PC-9 (cell line): Measurements from ENCODE around the gene JAG2. TPM values are rescaled to one million over a fixed set of nuclear protein-coding genes. Genes with fewer than 3 reads are reported as not detected.

Experiments
- Bru-seq: library from RNA; stranded (reverse); fragments of 400-500 nt; gene quantifications from one replicate; lab custom pipeline; 2021; lab: Mats Ljungman, UMichigan
- BruChase-seq, 2 experiments: library from RNA; stranded (reverse); fragments of 400-500 nt; gene quantifications; one replicate each; lab custom pipeline; 2021; lab: Mats Ljungman, UMichigan
- BruUV-seq: library from RNA; stranded (reverse); fragments of 400-500 nt; replicated peaks from 2 replicates; lab custom pipeline; 2021; lab: Mats Ljungman, UMichigan
- CTCF ChIA-PET: fragments of 300-600 bp; sonication (Branson Sonifier 250); formaldehyde crosslinking; loops from one replicate; lab custom pipeline; 2022; ENCODE audit warnings: antibody characterized with exemption; lab: Charles Lee
- POLR2A ChIA-PET: fragments of 300-600 bp; sonication (Branson Sonifier 250); formaldehyde crosslinking; loops from one replicate; lab custom pipeline; 2022; ENCODE audit warnings: antibody characterized with exemption; ENCODE audit not compliant: unreplicated experiment; lab: Charles Lee
- DNase-seq, 2 experiments: peaks; one replicate each; pipeline versions ENCODE4 v3.0.0 to v3.0.0-alpha.2; 2015 to 2022; ENCODE audit warnings: mixed read lengths in 1 of 2
- H2AFZ ChIP-seq: fragments of 200-600 bp; sonication (generic); 2 replicates; pipeline ENCODE4 v1.8.1; 2017; ENCODE audit warnings: antibody characterized with exemption
- H3F3A ChIP-seq: fragments of 200-600 bp; sonication (generic); 2 replicates; pipeline ENCODE4 v1.8.1; 2017; ENCODE audit warnings: antibody characterized with exemption, mild to moderate bottlenecking, low read depth; ENCODE audit not compliant: insufficient read depth
- H3K27ac ChIP-seq: fragments of 200-600 bp; sonication (generic); 2 replicates; pipeline ENCODE4 v1.6.1; 2016; ENCODE audit warnings: mixed run types
- H3K27me3 ChIP-seq: fragments of 200-600 bp; sonication (generic); 2 replicates; pipeline ENCODE4 v1.6.1; 2016; ENCODE audit warnings: low read depth, mixed run types; ENCODE audit not compliant: insufficient read depth
- H3K36me3 ChIP-seq: fragments of 200-600 bp; sonication (generic); 2 replicates; pipeline ENCODE4 v1.6.1; 2016; ENCODE audit warnings: low read depth, mixed run types
- H3K4me1 ChIP-seq: fragments of 200-600 bp; sonication (generic); replicated peaks from 2 replicates; pipeline ENCODE4 v1.6.1; 2016; ENCODE audit warnings: mixed run types; ENCODE audit not compliant: insufficient read depth
- H3K4me2 ChIP-seq: fragments of 200-600 bp; sonication (generic); 2 replicates; pipeline ENCODE4 v1.6.1; 2017; ENCODE audit warnings: mixed run types
- H3K4me3 ChIP-seq: fragments of 200-600 bp; sonication (generic); 2 replicates; pipeline ENCODE4 v1.6.1; 2016; ENCODE audit warnings: mixed run types
- H3K79me2 ChIP-seq: fragments of 200-600 bp; sonication (generic); 2 replicates; pipeline ENCODE4 v1.6.1; 2017; ENCODE audit warnings: low read depth, mixed run types
- H3K9me2 ChIP-seq: fragments of 200-600 bp; sonication (generic); 2 replicates; pipeline ENCODE4 v1.8.1; 2017; ENCODE audit warnings: mild to moderate bottlenecking; ENCODE audit not compliant: insufficient read depth
- H3K9me3 ChIP-seq: fragments of 200-600 bp; sonication (generic); 2 replicates; pipeline ENCODE4 v1.8.1; 2016; ENCODE audit warnings: low read depth; ENCODE audit not compliant: insufficient read depth
- H4K20me1 ChIP-seq: fragments of 200-600 bp; sonication (generic); 2 replicates; pipeline ENCODE4 v1.8.1; 2017; ENCODE audit not compliant: insufficient read depth
- EZH2 ChIP-seq: fragments of 200-600 bp; sonication (generic); IDR thresholded peaks from 2 replicates; pipeline ENCODE4 v1.8.0; 2017; ENCODE audit warnings: antibody characterized with exemption, low read depth
- intact Hi-C: fragments of 100-400 bp; cut with micrococcal nuclease; formaldehyde crosslinking; loops from one replicate; pipeline ENCODE4 v1.10.0; 2022; ENCODE audit not compliant: unreplicated experiment
- long read RNA-seq: library from polyadenylated mRNA; stranded (forward); transcript quantifications from one replicate; pipeline ENCODE4 v2.0.0, GENCODE V29; 2022
- total RNA-seq: library from RNA; stranded (reverse); gene quantifications from 2 replicates; pipeline ENCODE4 v1.2.3, GENCODE V29; 2021
- TF ChIP-seq, protein P1 (sequence below): fragments of 200-600 bp; sonication (generic); conservative IDR thresholded peaks from 2 replicates; pipeline ENCODE4 v1.6.1; 2017; ENCODE audit warnings: mixed run types, antibody characterized with exemption, mild to moderate bottlenecking, moderate library complexity

JAG2 gene
- 17.8 and 20.5 TPM in 2 replicates for total RNA-seq
- percentile 34 among the genes with signal in this experiment for Bru-seq, nascent RNA
- percentile 51 among the genes with signal in this experiment for BruChase-seq, experiment 1, labeled RNA remaining after a 2-hour chase
- BruChase-seq, experiment 2, labeled RNA remaining after a 6-hour chase = percentile 66 among the genes with signal in this experiment
- long read RNA-seq, partial matches to known transcripts = 3 of 8 reads
- long read RNA-seq, other reads (novel, unspliced or antisense) = 5 of 8 reads

DNA sequence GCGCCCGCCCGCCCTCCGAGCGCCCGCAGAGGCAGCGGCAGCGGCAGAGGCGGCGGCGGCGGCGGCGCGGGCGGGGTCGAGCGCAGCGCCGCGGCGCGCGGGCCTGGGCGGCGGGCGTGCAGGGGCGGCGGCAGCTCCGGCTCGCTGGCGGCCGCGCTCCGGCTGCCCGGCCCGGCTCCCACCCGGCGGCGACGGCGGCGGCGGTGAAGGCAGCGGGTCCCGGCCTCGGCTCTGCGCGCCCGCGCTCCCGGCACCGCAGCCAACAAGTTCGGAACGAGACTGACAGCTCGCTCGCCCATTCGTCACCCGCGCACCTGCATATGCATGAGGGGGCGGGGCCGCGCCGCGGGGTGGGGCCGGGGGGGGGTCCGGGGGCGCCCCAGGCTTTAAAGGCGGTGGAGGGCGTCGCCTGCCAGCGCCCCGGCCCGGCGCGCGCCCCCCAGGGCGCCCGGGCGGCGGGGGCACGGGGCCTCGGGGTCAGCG, at the start of gene JAG2:
JAG2 (minus strand) TSS at position 281 of the 483 bp plus-strand sequence. CDS start 356 bp downstream, outside the sequence.
- Histone ChIP-seq H3K9me3 (no peaks in the 10 kb centered on the region), H3K27me3 (no peaks in the 10 kb centered on the region), H4K20me1 (peaks cover 12% of the 10 kb centered on the region; the same call in 1 of the 2 replicates), H3K9me2 (no peaks in the 10 kb centered on the region), H3K36me3 (no peaks in the 10 kb centered on the region), H3K4me2 (peak within 1 kb of the TSS; percentile 92), H3K4me1 (peaks cover 28% of the 10 kb centered on the region), H3K27ac (no peak within 1 kb of the TSS), H3K79me2 (peaks cover 19% of the 10 kb centered on the region), H3K4me3 (peak within 1 kb of the TSS; percentile 61; the same call in 1 of the 2 replicates), H3F3A (no peaks in the 10 kb centered on the region), H2AFZ (peak within 1 kb of the TSS; percentile 64; the same call in 1 of the 2 replicates)
- no TSS peak for BruUV-seq
- CTCF ChIA-PET = no interaction called here
- DNase-seq = peak in 1 of 2 experiments; percentile 52
- no peak for TF ChIP-seq EZH2
- TF ChIP-seq, protein P1, sequence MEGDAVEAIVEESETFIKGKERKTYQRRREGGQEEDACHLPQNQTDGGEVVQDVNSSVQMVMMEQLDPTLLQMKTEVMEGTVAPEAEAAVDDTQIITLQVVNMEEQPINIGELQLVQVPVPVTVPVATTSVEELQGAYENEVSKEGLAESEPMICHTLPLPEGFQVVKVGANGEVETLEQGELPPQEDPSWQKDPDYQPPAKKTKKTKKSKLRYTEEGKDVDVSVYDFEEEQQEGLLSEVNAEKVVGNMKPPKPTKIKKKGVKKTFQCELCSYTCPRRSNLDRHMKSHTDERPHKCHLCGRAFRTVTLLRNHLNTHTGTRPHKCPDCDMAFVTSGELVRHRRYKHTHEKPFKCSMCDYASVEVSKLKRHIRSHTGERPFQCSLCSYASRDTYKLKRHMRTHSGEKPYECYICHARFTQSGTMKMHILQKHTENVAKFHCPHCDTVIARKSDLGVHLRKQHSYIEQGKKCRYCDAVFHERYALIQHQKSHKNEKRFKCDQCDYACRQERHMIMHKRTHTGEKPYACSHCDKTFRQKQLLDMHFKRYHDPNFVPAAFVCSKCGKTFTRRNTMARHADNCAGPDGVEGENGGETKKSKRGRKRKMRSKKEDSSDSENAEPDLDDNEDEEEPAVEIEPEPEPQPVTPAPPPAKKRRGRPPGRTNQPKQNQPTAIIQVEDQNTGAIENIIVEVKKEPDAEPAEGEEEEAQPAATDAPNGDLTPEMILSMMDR = no peak
- intact Hi-C loops = no loop called here
- POLR2A ChIA-PET = no interaction called here

DNA sequence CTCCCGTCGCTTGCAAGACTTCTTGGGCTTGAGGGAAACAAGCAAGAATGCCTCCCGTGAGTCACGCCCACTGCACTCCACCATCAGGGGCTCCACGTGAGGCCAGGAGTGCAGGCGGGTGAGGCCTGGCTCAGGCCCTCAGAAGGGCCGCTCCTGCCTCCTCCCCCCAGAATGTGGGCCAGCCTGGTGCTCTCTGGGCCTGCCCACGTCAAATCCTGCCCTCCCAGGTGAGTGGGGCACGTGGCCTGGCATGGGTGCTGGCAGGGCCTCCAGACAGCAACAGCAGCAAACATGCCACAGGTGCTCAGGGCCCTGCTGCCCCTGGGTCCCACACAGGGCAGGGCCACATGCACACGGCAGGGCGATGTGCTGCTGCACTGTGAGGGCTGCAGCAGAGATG, 49.2 kb upstream of the JAG2 start:
- TF ChIP-seq, protein P1 = no peak
- Histone ChIP-seq H3K27ac (no peak overlapping the region), H3K9me2 (no peaks in the 10 kb centered on the region), H3K9me3 (no peaks in the 10 kb centered on the region), H3K4me3 (no peak overlapping the region), H4K20me1 (no peaks in the 10 kb centered on the region; the same call in 1 of the 2 replicates), H3K36me3 (no peaks in the 10 kb centered on the region), H3K4me2 (no peak overlapping the region), H3F3A (no peaks in the 10 kb centered on the region), H2AFZ (no peak overlapping the region), H3K27me3 (no peaks in the 10 kb centered on the region), H3K79me2 (no peaks in the 10 kb centered on the region), H3K4me1 (no peaks in the 10 kb centered on the region)
- intact Hi-C loops = no loop called here
- ChIA-PET CTCF (no interaction called here), POLR2A (no interaction called here)
- DNase-seq = no peak
- no TSS peak for BruUV-seq

DNA sequence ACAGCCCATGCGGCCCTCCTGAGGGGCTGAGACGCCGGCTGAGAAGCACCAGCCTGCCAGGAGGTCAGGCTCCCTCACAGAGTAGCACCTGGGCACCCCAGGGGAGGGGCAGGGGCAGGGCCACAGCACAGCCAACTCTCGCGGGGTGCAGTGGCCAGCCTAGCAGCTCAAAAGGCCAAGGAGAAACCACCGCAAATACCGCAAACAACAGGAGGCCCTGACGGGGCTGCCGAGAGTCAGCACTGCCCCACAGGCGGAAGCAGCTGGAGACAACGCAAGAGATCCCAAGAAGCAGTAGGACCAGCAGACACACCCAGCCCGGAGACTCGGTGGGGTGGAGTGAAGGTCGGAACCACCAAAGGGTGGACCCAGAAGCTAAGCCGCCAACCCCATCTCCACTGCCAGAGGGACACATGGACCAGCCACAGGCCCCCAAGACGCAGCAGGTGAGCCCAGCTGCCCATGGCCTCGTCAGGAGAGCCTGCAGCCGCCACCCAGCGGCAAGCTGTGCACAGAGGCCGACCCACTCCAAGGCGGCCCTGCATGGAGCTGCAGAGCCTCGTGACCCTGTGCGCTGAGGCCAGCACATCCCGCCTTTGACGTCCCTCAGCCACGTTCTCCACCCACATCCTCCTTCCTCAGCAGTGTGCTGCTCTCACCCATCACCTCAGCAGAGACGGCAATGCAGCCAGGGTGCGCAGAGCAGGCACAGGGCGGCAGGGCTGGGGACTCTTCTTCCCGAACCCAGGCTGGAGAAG, 48.1 kb upstream of the JAG2 start:
- Histone ChIP-seq H4K20me1 (no peaks in the 10 kb centered on the region; the same call in 1 of the 2 replicates), H3K4me2 (no peak overlapping the region), H3K36me3 (no peaks in the 10 kb centered on the region), H3K27ac (no peak overlapping the region), H2AFZ (no peak overlapping the region), H3F3A (no peaks in the 10 kb centered on the region), H3K79me2 (no peaks in the 10 kb centered on the region), H3K9me3 (no peaks in the 10 kb centered on the region), H3K4me3 (no peak overlapping the region), H3K27me3 (no peaks in the 10 kb centered on the region), H3K4me1 (no peaks in the 10 kb centered on the region), H3K9me2 (no peaks in the 10 kb centered on the region)
- no TSS peak for BruUV-seq
- intact Hi-C loops = no loop called here
- CTCF ChIA-PET = no interaction called here
- POLR2A ChIA-PET = no interaction called here
- TF ChIP-seq EZH2 = no peak
- TF ChIP-seq, protein P1 = no peak
- no peak for DNase-seq
